Neutrophil (primary cell): Measurements from ENCODE around the gene NRG2.

Experiments
- H3K27ac ChIP-seq: fragments of 200-600 bp; sonication (generic); 2 replicates; pipeline ENCODE4 v1.5.1; 2016; ENCODE audit warnings: mild to moderate bottlenecking, moderate library complexity
- H3K27me3 ChIP-seq: fragments of 200-600 bp; sonication (generic); 2 replicates; pipeline ENCODE4 v1.6.0; 2016; ENCODE audit warnings: mild to moderate bottlenecking
- H3K36me3 ChIP-seq: fragments of 200-600 bp; sonication (generic); 2 replicates; pipeline ENCODE4 v1.5.1; 2017
- H3K4me1 ChIP-seq, 2 experiments: fragments of 200-600 bp in 1 of 2; sonication (generic) in 1 of 2; 1 replicate in 1 of 2; 2 replicates in 1 of 2; pipeline versions ENCODE4 v1.5.1 to v1.6.1; 2013 to 2016; ENCODE audit warnings: low read depth in 1 of 2, low read length in 1 of 2, mild to moderate bottlenecking in 1 of 2, moderate library complexity in 1 of 2; ENCODE audit not compliant: control insufficient read depth in 1 of 2, insufficient read depth in 1 of 2
- H3K4me3 ChIP-seq, 2 experiments: fragments of 200-600 bp in 1 of 2; sonication (generic) in 1 of 2; 1 replicate in 1 of 2; 2 replicates in 1 of 2; pipeline ENCODE4 v1.5.1; 2013 to 2016; ENCODE audit warnings: low read depth in 1 of 2, low read length in 1 of 2, mild to moderate bottlenecking in 1 of 2, moderate library complexity in 1 of 2
- H3K9me3 ChIP-seq: fragments of 200-600 bp; sonication (generic); 2 replicates; pipeline ENCODE4 v1.5.1; 2016
- TF ChIP-seq, protein P1 (sequence below): fragments of 200-600 bp; sonication (generic); IDR thresholded peaks from 2 replicates; pipeline ENCODE4 v1.5.1; 2016; ENCODE audit warnings: antibody characterized with exemption

The NRG2 gene

DNA sequence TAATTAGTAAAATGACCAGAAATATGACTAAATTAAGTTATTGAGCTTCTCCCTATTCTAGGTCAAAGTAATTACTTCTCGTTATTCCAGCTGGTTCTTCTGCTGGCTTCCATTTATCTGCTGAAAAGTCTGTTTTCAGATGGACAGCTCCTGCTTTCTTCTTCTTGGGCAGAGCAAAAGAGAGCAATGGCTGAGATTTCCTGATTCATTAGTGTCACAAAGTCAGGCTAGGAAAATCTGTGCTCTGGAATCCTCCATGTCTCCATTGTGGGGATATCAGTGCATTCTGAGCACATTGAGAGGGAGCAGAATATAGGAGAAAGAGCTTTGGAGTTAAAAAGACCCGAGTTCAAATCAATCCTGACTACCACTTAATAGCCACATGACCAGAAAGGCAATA lies 33.7 kb upstream of the NRG2 start:
- Histone ChIP-seq H3K36me3 (no peaks in the 10 kb centered on the region), H3K4me3 (no peak overlapping the region)

DNA sequence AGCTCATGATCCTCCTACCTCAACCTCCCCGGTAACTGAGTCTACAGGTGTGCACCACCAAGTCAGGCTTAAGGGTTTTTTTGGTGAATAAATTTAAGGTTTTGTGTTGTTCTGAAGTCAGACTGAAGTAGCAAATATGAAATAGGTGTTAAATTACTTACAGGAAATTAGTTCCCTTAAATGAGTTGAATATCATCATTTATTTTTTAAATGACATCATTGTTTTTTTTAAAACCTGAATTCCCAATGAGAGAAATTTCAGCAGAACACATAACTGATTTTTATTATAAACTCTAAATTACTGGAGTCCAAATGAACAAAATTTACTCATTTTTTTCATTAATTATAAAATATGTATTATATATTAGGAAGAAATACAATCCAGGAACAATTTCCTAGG lies 33.0 kb upstream of the NRG2 start:
- no peaks in the 10 kb centered on the region for H3K36me3 ChIP-seq
- no peaks in the 10 kb centered on the region for H3K4me1 ChIP-seq

More for the DNA sequence above, 33.7 kb upstream of the NRG2 start:
- Histone ChIP-seq H3K27ac (no peak overlapping the region), H3K27me3 (peaks cover 91% of the 10 kb centered on the region), H3K4me1 (no peaks in the 10 kb centered on the region), H3K9me3 (no peaks in the 10 kb centered on the region)
- TF ChIP-seq, protein P1, sequence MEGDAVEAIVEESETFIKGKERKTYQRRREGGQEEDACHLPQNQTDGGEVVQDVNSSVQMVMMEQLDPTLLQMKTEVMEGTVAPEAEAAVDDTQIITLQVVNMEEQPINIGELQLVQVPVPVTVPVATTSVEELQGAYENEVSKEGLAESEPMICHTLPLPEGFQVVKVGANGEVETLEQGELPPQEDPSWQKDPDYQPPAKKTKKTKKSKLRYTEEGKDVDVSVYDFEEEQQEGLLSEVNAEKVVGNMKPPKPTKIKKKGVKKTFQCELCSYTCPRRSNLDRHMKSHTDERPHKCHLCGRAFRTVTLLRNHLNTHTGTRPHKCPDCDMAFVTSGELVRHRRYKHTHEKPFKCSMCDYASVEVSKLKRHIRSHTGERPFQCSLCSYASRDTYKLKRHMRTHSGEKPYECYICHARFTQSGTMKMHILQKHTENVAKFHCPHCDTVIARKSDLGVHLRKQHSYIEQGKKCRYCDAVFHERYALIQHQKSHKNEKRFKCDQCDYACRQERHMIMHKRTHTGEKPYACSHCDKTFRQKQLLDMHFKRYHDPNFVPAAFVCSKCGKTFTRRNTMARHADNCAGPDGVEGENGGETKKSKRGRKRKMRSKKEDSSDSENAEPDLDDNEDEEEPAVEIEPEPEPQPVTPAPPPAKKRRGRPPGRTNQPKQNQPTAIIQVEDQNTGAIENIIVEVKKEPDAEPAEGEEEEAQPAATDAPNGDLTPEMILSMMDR: no peak

DNA sequence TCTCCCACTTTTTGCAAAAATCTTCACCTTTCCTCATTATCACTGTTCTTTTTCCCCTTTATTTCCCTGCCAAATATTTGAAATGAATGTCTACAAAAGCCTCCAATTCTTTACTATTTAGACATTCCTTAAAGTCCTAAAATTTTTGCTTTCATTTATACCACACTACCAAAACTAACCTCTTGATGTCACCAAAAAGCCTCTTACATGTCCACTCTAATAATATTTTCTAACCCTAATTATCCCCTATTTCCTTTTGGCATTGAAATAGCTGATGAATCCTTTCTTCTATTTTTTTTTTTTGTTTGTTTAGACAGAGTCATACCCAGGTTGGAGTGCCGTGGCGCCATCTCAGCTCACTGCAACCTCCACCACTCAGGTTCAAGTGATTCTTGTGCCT lies 32.3 kb upstream of the NRG2 start:
- no peak overlapping the region for H3K4me3 ChIP-seq
- H3K27me3 ChIP-seq: peaks cover 93% of the 10 kb centered on the region
- no peak overlapping the region for H3K27ac ChIP-seq
- H3K36me3 ChIP-seq: no peaks in the 10 kb centered on the region
- TF ChIP-seq, protein P1: no peak
- no peaks in the 10 kb centered on the region for H3K9me3 ChIP-seq
- no peaks in the 10 kb centered on the region for H3K4me1 ChIP-seq

More for the DNA sequence above, 33.0 kb upstream of the NRG2 start:
- TF ChIP-seq, protein P1: no peak
- Histone ChIP-seq H3K9me3 (no peaks in the 10 kb centered on the region), H3K4me3 (no peak overlapping the region), H3K27ac (no peak overlapping the region), H3K27me3 (peaks cover 91% of the 10 kb centered on the region)

DNA sequence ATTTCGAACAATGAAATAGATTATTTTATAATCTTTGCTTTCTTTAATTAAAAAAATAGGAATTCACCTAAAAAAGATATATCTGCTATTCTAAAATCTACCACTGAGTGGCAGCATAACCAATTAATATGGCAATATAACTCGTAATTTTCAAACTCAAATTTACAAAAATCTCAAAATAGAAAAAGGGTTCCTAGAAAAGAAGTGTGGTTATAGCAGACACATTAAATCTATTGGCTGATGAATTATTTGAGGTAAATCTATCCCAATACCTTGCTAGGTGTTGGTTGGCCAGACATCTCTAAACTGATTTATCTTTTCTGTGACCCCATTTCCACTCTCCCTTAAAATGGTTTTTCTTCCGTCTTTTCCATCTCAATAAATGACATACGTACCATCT lies 30.2 kb upstream of the NRG2 start:
- Histone ChIP-seq H3K27me3 (peaks cover 96% of the 10 kb centered on the region), H3K4me3 (no peak overlapping the region), H3K4me1 (no peaks in the 10 kb centered on the region), H3K36me3 (no peaks in the 10 kb centered on the region), H3K9me3 (no peaks in the 10 kb centered on the region), H3K27ac (no peak overlapping the region)
- TF ChIP-seq, protein P1: peak; percentile 46

DNA sequence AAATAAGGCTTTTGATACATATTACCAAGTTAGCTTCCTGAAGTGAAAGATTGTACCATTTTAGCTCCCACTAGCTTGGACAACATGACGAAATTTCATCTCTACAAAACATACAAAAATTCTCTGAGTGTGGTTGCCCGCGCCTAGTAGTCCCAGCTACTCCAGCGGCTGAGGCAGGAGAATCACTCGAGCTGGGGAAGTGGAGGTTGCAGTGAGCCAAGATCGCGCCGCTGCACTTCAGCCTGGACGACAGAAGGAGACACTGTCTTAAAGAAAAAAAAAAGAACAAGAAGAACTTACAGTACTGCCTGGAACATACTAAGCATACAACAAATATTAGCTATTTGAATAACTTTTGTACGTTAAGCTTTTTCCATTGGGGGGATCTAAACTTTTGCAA lies 29.7 kb upstream of the NRG2 start:
- Histone ChIP-seq H3K4me1 (no peaks in the 10 kb centered on the region), H3K36me3 (no peaks in the 10 kb centered on the region), H3K27me3 (peaks cover 96% of the 10 kb centered on the region), H3K9me3 (no peaks in the 10 kb centered on the region), H3K27ac (no peak overlapping the region), H3K4me3 (no peak overlapping the region)
- TF ChIP-seq, protein P1: no peak

DNA sequence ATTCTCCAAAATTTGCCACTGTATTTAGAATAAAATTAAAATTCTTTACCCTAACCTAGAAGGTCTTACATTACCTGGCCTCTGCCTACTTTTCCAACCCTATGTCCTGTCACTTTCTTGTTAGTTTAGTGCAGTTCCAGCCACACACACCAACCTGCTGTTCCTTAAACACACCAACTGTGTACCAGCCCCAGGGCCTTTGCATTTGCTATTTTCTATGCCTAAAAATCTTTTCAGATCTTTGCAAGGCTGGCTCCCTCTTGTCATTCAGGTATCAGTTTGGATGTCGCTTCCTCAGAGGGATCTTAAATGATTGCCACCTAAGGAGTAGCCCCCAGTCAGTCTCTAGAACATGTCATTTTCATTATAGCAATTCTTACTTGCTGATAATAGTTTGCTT lies 17.7 kb upstream of the NRG2 start:
- Histone ChIP-seq H3K27ac (no peak overlapping the region), H3K27me3 (peaks cover 95% of the 10 kb centered on the region), H3K4me1 (peaks cover under 1% of the 10 kb centered on the region in 2 experiments), H3K9me3 (no peaks in the 10 kb centered on the region), H3K36me3 (no peaks in the 10 kb centered on the region), H3K4me3 (no peak overlapping the region)
- TF ChIP-seq, protein P1: no peak
